Endothelial cell (in vitro differentiated cells): Measurements from ENCODE around the gene MKNK2. TPM values are rescaled to one million over a fixed set of nuclear protein-coding genes. Genes with fewer than 3 reads are reported as not detected.

ENCODE experiments used
- DNase-seq: peaks from one replicate; pipeline ENCODE4 v3.0.0; 2021; ENCODE audit warnings: low spot score
- H3K27ac Mint-ChIP-seq: one replicate; pipeline ENCODE4 v1.8.0; 2021; ENCODE audit warnings: mixed read lengths, inconsistent platforms; ENCODE audit not compliant: unreplicated experiment
- H3K27me3 Mint-ChIP-seq: one replicate; pipeline ENCODE4 v1.8.0; 2021; ENCODE audit warnings: mild to moderate bottlenecking, moderate library complexity, mixed read lengths, inconsistent platforms; ENCODE audit not compliant: unreplicated experiment
- H3K36me3 Mint-ChIP-seq: one replicate; pipeline ENCODE4 v1.8.0; 2021; ENCODE audit warnings: mild to moderate bottlenecking, low read depth, mixed read lengths, inconsistent platforms; ENCODE audit not compliant: unreplicated experiment
- H3K4me1 Mint-ChIP-seq: one replicate; pipeline ENCODE4 v1.8.0; 2021; ENCODE audit warnings: mild to moderate bottlenecking, mixed read lengths, inconsistent platforms; ENCODE audit not compliant: unreplicated experiment
- H3K4me3 Mint-ChIP-seq: one replicate; pipeline ENCODE4 v1.8.0; 2021; ENCODE audit warnings: mild to moderate bottlenecking, mixed read lengths, inconsistent platforms; ENCODE audit not compliant: unreplicated experiment
- H3K9me3 Mint-ChIP-seq: one replicate; pipeline ENCODE4 v1.8.0; 2021; ENCODE audit warnings: mixed read lengths, inconsistent platforms; ENCODE audit not compliant: unreplicated experiment
- total RNA-seq: library from RNA; stranded (reverse); fragmentation: NEBNext Ultra II Directional; extraction: Animal tissue kit (Norgen Biotek cat#: 25700); gene quantifications from one replicate; pipeline ENCODE4 v1.2.1, GENCODE V29; 2021; ENCODE audit not compliant: unreplicated experiment
- TF ChIP-seq, protein P1 (sequence below): fragments of 200-600 bp; sonication (generic); IDR thresholded peaks from one replicate; pipeline ENCODE4 v1.5.0; 2021; ENCODE audit warnings: antibody characterized with exemption; ENCODE audit not compliant: unreplicated experiment

Gene MKNK2
- total RNA-seq, 1 donor from 2014 or later = 228 TPM

DNA sequence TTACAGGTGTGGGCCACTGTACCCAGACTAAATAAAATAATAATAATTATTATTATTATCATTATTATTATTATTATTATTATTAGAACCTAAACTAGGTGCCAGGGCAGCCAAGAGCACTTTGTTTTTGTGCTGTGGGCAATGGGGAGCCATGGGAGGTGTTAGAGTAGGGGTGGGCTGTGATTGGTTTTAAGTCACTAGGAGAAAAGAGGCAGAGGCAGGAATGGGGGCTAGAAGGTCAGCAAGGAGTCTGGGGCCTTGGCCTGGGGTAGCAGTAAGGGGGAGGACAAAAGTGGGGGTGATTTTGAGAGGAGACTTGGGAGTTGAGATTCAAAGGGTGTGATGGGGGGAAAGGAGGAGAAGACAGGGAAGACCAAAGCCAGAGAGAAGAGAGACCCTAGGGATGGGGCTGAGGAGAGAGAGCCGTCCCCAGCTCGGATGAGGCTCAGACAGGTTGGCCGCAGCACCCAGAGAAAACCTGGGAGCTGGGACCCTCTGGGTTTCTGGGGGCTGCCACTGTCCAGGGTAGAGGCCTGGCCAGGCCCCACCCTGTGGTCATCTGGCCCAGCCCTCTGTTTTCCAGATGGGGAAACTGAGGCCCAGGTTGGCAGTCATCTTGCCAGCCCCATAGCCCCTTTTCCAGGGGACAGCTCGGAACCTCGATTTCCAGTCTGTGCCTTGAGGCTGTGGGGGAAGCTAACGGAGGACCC is 17.8 kb downstream of the MKNK2 start:
- Mint-ChIP-seq H3K4me1 (peaks cover 12% of the 10 kb centered on the region), H3K4me3 (no peak overlapping the region), H3K27me3 (peaks cover 3% of the 10 kb centered on the region), H3K27ac (no peak overlapping the region), H3K9me3 (no peaks in the 10 kb centered on the region), H3K36me3 (peaks cover 3% of the 10 kb centered on the region)
- DNase-seq = no peak
- TF ChIP-seq, protein P1, sequence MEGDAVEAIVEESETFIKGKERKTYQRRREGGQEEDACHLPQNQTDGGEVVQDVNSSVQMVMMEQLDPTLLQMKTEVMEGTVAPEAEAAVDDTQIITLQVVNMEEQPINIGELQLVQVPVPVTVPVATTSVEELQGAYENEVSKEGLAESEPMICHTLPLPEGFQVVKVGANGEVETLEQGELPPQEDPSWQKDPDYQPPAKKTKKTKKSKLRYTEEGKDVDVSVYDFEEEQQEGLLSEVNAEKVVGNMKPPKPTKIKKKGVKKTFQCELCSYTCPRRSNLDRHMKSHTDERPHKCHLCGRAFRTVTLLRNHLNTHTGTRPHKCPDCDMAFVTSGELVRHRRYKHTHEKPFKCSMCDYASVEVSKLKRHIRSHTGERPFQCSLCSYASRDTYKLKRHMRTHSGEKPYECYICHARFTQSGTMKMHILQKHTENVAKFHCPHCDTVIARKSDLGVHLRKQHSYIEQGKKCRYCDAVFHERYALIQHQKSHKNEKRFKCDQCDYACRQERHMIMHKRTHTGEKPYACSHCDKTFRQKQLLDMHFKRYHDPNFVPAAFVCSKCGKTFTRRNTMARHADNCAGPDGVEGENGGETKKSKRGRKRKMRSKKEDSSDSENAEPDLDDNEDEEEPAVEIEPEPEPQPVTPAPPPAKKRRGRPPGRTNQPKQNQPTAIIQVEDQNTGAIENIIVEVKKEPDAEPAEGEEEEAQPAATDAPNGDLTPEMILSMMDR = no peak

DNA sequence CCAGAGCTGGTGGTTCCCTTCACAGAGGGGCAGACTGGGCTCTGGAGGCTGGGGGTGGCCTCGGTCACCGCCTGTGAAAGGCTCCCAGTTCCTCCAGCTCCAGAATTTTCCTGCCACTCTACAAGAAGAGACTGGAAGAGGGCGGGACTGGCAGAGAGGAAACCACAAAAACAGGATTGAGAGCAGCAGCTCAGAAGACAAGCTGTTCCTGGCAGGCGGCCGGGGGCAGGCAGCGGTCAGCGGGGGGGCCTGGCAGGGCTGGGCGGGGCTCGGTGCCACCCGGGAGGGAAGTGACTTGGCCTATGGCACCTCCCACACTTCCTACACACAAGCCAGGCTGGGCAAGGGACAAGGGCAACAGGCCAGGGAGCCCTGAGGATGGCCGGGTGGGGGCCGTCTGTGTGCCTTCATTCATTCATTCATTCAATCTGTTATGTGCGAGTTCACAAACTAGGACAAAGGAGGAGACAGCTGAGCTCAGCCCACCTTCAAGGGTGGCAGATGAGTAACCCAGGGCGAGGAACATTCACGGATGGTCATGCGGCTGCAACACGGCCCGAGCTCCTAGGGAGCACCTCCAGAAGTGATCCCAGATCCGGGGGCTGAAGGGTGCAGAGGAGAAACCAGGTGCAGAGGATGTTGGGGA is 18.6 kb downstream of the MKNK2 start:
- peaks cover 3% of the 10 kb centered on the region for H3K36me3 Mint-ChIP-seq
- no peak overlapping the region for H3K4me3 Mint-ChIP-seq
- peaks cover 12% of the 10 kb centered on the region for H3K4me1 Mint-ChIP-seq
- TF ChIP-seq, protein P1 = no peak
- H3K27ac Mint-ChIP-seq = peak overlapping the region; percentile 52
- peaks cover 3% of the 10 kb centered on the region for H3K27me3 Mint-ChIP-seq
- H3K9me3 Mint-ChIP-seq = no peaks in the 10 kb centered on the region
- DNase-seq = peak; percentile 45

DNA sequence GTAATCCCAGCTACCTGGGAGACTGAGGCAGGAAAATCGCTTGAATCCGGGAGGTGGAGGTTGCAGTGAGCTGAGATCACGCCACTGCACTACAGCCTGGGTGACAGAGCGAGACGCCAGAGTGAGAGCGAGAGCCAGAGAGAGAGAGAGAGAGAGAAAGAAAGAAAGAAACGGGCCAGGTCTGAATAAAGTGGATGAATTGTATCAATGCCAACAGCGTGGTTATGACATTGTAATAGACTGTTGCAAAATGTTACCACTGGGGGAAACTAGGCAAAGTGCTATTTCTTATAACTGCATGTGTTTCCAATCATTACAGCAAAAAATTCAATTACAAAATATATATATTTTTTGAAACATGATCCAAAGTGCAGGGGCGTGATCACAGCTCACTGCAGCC is 23.7 kb downstream of the MKNK2 start:
- H3K4me1 Mint-ChIP-seq = peaks cover 8% of the 10 kb centered on the region
- H3K27me3 Mint-ChIP-seq = peaks cover 2% of the 10 kb centered on the region
- no peak for DNase-seq
- TF ChIP-seq, protein P1 = no peak
- no peak overlapping the region for H3K27ac Mint-ChIP-seq
- no peak overlapping the region for H3K4me3 Mint-ChIP-seq
- H3K9me3 Mint-ChIP-seq = no peaks in the 10 kb centered on the region
- no peaks in the 10 kb centered on the region for H3K36me3 Mint-ChIP-seq

DNA sequence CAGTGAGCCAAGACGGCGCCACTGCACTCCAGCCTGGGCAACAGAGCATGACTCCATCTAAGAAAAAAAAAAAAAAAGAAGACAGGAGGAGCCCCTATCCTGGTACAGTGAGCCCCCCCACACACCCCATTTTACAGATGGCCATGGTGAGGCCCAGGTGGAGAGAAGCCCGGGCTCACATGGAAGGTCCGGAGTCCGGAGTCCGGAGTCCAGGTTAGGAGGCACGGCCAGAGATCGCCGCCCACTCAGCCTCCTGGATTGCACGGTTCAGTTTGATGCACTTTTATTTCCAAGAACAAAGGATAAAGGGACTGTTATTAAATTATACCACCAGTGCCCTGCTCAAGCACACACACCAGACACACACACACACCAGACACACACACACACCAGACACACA is 24.3 kb downstream of the MKNK2 start:
- DNase-seq = no peak
- Mint-ChIP-seq H3K27ac (no peak overlapping the region), H3K9me3 (no peaks in the 10 kb centered on the region), H3K4me1 (peaks cover 3% of the 10 kb centered on the region), H3K4me3 (no peak overlapping the region), H3K36me3 (no peaks in the 10 kb centered on the region), H3K27me3 (peaks cover 2% of the 10 kb centered on the region)
- TF ChIP-seq, protein P1 = no peak

DNA sequence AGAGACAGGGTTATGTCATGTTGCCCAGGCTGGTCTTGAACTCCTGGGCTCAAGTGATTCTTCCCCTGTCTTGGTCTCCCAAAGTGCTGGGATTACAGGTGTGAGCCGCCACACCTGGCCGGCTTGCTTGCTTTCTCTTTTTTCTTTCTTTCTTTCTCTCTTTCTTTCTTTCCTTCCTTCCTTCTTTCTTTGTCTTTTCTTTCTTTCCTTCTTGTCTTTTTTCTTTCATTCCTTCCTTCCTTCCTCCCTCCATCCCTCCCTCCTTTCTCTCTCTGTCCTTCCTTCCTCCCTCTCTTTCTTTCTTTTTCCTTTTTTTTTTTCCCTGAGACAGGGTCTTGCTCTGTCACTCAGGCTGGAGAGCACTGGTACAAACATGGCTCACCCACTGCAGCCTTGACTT is 28.8 kb downstream of the MKNK2 start:
- TF ChIP-seq, protein P1 = no peak

More for the DNA sequence above, 28.8 kb downstream of the MKNK2 start:
- no peaks in the 10 kb centered on the region for H3K4me1 Mint-ChIP-seq
- no peak overlapping the region for H3K4me3 Mint-ChIP-seq
- H3K27me3 Mint-ChIP-seq = peaks cover 2% of the 10 kb centered on the region
- no peaks in the 10 kb centered on the region for H3K9me3 Mint-ChIP-seq
- no peaks in the 10 kb centered on the region for H3K36me3 Mint-ChIP-seq
- H3K27ac Mint-ChIP-seq = no peak overlapping the region
- DNase-seq = no peak
